SKM-1 (cell line): ENCODE data around the gene C10orf53.
"Not testable (repeated sequence)": the region's sequence is repeated elsewhere in the genome, so short reads cannot be mapped to it uniquely, and the experiment has no call there.

ENCODE experiments used
- DNase-seq: peaks from one replicate; lab custom pipeline; 2025; ENCODE audit not compliant: unreplicated experiment; lab: John Stamatoyannopoulos, UW

C10orf53 gene

DNA sequence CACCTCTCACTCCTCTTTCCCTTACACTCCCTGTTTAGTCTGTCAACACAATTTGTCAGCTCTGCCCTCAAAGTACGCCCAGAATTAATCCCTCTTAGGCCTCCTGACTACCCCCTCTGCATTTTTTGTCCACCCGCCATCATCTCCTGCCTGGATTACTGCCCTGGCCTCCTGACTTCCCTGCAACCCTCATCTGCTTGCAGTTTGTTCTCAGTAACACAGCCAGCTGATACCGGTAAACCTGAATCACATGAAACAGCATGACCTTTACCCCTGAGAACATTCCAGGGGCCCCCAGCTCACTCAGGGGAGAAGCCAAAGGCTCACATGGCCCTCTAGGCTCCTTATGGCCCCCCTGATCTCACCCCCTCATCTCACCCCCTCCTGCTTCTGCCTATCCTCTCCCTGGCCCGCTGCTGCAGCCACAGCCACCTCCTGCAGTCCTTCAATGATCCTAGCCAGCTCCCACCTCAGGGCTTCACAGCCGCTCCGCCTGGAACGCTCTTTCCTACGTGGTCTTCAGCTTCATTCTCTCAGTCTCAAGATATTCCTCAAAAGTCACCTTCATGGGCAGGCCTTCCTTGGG lies 8.9 kb downstream of the C10orf53 start:
- no peak for DNase-seq

DNA sequence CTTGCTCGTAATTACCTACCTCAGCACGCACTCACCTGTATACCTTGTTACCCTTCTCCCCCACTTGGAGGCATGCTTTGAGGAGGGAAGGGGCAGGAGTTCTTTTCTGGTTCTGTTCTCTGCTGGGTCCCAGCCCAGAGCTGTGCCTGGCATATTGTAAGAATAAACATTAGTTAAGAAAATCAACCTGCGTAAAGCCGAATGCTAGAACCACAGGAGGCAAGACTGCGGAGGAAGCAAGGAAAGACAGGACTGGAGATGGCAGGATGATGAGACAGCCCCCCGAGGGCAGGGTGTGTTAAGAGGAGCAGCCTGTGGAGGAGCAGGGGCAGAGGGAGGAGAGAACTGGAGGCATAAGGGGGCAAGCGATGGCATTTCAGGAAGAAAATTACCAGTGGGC lies 9.5 kb downstream of the C10orf53 start:
- DNase-seq, result no peak

DNA sequence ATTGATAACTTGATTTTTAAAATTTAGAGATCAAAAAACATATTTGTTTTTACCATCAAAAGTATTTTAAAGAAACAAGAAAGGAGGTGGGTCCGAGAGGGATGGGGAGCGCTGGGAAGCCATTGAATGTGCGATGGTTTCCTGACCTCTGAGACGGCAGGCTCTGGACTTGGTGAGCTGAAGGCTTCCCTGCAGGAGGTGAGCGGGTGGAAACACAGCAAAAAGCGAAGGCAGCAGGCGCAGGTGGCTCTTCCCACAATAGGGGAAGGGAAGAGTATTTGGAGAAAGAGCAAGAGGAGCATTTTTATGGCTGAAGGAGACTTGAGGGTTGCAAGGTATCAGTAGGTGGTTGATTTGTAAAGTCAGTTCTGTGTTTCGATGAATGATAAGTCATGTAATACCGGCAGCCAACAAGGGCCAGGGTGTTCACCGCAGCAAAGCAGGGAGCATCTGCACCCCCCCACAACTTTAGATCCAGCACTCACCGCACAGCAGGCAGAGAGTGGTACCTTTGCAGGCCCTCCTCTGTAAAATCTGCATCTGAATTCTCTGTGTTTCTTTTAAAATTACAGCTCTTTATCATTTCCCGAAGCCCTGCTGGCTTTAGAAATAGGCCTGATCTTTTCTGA lies 10.5 kb downstream of the C10orf53 start:
- DNase-seq, result no peak

DNA sequence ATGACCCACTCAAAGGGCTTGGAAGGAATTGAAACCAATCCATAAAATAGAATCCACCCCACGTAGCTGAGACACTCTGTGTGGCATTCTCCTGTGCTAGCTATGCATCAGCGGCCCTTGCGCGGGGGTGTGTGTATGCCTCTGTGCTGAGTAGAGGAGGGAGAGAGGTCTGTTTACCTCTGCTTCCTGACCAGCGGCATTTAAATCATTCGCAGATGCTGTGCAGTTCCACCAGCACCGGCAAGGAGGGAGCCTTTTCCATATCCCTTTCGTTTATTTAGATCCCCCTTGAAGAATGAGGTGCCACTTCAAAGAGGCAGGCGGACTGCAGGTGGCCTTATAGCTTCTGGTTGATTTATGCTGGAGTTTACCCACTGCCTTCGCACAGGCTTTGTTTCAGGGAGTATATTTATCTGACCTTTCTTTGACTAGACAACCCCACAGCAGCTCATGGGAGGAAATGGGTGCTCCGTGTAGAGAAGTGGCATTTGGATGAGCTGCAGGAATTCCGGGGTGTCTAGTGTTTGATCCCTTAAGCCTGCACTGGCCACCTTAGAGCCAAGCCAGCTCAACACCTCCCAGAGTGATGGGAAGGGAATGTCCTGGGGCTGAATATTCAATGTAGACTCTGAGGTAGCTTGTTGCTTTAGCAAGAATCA lies 11.4 kb downstream of the C10orf53 start:
- no peak for DNase-seq

DNA sequence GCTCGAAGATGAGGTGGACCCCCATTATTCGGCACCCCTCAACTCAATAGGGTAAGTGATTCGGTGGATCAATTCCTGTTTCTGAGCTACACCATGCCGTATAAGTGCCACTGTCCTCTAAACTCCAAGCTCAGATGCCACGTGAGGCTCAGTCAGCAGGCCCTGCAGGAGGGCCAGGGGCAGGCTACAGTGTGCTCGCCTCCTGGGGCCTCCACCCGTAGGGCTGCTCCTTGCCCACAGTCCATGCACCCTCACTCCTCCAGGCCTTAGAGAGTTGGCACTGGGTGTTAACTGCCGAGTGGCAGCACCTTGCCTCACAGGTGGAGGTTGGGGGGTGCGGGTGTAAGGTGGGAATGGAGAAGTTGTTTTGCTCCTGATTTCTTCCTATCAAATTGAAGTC lies 12.1 kb downstream of the C10orf53 start:
- no peak for DNase-seq

DNA sequence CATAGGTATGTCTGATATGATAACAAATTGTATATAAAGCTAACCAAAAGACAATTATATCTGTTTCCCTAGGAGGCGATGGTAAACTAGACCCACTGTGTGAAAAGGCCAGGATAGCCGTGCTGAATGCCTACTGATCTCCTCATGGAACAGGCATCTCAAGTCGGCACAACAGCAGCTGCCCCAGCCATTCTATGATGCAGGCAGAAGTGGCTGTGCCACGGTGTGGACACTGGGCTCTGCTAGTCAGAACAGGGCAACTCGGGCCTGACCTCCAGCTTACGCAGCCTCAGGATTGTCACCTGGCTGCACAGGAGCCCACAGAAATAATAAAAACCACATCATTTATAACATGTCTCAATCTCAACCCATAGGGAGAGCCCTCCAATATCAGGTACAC lies 15.0 kb downstream of the C10orf53 start:
- no peak for DNase-seq

DNA sequence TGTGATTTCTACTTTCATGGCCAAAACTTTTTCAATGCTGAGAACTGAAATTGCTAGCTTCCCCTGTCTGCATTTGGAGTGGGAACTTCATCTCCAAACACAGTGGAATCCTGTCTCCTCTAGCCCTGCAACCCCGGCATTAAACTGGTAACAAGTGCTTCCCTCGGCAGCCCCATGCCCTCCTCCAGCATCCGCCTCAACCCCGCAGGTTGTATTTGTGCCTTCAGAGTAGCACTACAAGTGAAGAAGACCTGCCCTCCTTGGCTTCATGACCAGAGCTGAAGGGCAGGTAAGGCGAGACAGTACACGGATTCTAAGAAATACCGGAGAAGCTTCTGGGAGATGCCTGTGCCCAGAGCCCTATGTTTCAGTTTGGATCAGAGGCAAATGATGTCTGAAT lies 16.9 kb downstream of the C10orf53 start:
- no peak for DNase-seq

DNA sequence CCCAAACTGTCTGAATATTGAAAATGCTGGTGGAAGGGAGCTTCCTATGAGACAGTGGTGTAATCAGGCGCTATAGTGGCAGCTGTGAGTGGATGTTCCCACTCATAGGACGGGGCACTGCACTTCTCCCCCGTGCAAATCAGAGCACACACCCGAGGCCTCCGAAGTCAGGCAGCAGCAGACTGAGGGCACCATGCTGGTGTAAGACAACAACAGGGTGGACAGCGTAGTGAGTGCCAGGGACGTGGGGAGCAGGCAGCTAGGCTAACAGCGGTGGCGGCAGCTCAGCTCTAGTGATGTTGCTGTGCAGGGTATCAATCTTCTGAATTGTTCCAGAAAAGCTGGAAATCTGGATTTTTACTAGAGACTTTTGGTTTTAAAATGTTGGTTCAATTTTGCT lies 19.2 kb downstream of the C10orf53 start:
- DNase-seq, result no peak

DNA sequence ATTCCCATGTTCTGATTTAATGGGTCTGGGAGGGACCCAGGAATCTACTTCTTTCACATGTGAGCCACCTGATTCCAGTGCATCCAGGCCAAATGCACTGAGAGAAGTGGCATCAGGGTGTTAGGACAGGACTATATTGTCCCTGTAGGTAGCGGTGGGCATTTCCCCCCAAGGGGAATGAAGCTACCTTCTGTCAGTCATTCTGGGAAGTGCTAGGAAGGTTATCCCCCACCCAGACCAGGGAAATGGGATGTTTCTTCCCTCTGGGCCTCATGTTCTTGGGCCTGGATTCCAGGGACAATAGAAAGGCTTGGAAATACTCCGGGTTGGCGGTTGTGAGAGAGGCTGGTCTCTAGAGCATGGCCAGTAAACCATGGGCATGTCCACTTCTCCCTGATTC lies 20.8 kb downstream of the C10orf53 start:
- no peak for DNase-seq

DNA sequence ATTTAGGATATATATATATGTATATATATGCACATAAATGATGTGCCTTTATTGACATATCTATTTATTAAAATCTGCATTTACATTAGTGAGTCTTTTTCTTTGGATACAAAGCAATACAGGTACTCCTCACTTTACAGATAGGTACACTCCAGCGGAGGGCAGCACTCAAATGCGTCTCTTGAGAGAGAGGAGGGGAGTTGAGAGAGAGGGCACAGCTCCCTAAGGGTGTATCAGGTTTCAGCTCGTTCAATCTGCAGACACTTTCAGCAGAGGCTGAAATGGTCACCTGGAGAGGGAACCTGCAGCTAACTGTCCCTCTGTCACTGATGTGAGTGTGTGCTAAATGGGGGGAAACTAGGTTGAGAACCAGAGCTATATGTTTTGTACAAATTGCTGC lies 21.5 kb downstream of the C10orf53 start:
- DNase-seq, result no peak

DNA sequence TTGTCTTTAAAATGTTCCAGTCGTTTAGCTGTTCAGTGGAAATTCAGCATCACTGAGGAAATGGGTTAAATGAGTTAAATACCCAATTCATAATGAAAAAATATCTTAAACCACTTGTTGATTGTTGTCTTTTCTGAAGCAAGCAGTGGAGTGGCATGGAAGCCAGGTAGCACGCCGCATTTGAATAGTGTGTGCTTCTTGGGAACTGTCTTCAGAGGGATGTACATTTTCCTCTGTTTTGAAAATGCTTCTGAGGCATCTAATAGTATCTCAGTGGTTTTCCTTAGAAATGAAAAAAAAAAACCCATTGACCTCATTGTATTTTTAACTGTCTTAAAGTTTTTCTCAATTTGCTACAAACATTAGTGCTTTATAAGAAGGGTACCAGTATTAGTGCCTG lies 28.1 kb downstream of the C10orf53 start:
- no peak for DNase-seq

DNA sequence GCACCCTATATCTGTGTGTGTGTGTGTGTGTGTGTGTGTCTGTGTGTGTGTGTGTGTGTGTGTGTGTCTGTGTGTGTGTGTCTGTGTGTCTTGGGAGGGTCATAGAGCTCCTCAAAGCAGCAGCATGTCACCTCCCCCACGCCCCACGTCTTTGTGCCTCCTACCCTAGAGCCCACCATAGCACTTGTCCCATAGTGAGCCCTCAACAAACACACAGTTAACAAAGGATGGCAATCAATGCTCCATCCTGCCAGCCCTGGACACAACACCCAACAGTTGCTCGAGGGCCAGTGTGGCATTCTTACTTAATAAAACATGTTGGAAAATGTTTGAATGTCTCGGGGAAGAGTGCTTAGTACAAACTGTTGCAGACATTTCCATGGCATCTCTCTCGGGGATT lies 30.5 kb downstream of the C10orf53 start:
- no peak for DNase-seq

DNA sequence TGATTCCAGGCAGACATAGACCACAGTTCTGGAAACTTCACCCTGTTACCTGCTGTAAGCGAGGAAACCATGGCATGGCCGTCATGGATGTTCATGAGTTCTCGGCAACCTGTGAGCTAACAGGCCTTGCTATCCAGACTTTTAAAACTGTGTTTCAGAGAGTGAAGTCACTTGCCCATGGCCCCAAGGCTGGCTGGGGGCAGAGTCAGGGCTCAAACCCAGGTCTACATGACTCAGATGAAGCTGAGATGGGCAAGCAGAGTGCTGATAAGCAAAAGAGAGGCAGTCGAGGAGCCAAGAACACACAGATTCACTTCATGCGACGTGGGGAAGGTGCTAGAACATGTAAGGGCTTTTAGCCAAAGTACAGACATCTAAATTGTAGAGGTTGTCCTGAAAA lies 31.5 kb downstream of the C10orf53 start:
- no peak for DNase-seq

DNA sequence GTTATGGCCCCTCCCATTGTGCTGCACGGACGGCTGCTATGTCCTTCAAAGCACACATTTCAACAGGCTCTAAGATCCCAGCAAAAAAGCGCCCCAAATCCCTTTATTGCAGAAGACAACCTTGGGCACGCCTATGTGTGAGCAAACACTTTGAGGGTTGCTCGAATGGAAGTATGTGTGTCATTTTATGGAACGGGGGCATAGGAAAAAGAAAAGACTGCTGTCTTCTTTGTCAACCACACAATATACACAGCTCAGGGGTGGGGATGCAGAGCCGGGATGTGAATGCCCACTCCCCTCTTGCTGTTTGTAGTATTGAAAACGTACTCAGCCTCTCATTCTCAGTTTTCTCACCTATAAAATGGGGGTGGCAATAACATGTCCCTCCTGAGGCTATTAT lies 32.0 kb downstream of the C10orf53 start:
- no peak for DNase-seq

DNA sequence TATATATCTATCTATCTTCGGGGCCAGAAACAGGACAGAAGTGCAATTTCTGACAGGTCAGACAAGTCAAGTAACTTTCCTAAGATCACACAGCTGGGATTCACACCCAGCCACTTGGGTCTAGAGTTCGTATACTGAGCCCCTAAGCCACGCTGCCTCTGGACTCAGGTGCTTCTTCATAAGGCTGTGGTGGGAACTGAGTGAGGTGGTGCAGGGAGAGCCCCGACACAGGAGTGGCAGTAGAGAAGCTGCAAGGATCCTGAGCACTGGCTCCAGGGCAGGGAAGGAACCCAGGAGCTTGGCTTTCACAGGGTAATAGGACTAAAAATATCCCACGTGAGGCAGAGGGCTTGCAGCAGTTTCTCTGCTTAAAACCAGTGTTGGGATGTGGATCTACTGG lies 33.8 kb downstream of the C10orf53 start:
- no peak for DNase-seq

DNA sequence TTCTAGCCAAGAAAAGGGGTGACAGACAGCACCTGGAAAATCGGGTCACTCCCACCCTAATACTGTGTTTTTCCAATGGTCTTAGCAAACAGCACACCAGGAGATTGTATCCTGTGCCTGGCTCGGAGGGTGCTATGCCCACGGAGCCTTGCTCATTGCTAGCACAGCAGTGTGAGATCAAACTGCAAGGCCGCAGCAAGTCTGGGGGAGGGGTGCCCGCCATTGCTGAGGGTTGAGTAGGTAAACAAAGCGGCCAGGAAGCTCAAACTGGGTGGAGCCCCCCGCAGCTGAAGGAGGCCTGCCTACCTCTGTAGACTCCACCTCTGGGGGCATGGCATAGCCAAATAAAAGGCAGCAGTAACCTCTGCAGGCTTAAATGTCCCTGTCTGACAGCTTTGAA lies 35.7 kb downstream of the C10orf53 start:
- DNase-seq, result not testable (repeated sequence)

DNA sequence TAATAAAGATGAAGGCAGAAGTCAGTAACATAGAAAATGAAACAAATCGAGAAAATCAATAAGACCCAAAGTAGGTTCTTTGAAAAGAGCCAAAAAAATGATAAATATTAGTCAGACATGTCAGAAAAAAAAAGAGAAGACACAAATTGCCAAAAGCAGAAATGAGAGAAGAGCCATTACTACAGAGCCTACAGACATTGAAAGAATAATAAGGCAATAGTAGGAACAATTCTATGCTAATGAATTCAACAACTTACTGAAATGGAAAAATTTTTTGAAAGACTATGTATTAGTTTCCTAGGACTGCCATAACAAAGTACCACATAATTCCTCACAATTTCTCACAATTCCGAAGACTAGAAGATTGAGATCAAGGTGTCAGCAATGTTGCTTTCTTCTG lies 47.1 kb downstream of the C10orf53 start:
- DNase-seq, result no peak

DNA sequence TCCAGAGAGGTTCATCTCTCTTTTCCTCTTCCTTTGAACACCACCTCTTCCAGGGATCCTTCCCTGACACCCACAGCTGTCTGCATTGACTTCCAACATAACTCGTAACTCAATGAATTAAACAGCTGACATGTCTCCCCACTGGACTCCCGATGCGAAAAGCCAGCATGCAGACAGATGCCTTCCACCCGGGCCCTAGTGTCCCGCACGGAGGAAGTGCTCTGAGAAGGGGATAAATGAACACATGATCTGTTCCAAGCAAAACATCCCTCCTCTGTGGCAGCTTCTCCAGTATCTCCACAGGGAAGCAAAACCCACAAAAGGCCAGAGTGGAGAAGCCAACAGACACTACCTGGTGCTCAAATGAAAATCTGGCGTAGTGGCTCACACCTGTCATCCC lies 54.4 kb downstream of the C10orf53 start:
- no peak for DNase-seq

DNA sequence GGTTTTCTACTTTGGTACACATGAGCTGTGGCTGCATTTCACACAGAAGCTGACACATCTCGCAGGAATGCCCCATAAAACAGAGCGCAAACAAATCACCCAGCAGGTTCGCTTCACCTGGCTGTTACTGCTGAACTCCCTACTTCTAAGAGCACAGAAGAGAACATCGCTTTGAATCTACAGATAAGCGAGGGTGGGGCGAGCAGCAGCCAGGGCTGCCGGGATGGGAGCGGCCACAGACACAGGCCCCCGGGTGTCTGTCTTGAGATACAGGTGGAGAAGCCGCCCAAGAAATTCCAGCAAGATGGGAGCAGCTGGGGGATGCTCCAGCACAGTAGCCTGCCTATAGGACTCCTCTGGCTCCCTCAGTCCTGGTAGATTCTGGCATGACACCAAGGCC lies 55.2 kb downstream of the C10orf53 start:
- DNase-seq, result no peak

DNA sequence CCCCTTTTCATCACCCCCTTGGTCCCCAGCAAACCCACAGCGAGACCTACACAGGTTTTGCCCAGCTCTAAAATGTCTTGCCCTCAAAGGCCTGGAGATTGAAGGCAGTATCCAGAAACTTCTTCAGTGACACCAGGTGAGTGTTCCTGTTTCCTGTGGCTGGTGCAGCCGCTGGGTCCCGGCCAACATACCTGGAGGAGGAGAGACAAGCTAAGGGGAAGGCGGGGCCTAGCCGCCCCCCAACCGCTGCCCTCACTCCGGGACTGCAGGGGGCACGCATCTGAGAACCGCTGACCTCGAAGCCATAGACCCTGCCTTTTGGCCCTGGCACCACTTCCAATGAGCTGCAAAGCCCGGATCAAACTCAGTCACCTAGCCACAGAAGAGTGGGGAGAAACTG lies 55.7 kb downstream of the C10orf53 start:
- no peak for DNase-seq

DNA sequence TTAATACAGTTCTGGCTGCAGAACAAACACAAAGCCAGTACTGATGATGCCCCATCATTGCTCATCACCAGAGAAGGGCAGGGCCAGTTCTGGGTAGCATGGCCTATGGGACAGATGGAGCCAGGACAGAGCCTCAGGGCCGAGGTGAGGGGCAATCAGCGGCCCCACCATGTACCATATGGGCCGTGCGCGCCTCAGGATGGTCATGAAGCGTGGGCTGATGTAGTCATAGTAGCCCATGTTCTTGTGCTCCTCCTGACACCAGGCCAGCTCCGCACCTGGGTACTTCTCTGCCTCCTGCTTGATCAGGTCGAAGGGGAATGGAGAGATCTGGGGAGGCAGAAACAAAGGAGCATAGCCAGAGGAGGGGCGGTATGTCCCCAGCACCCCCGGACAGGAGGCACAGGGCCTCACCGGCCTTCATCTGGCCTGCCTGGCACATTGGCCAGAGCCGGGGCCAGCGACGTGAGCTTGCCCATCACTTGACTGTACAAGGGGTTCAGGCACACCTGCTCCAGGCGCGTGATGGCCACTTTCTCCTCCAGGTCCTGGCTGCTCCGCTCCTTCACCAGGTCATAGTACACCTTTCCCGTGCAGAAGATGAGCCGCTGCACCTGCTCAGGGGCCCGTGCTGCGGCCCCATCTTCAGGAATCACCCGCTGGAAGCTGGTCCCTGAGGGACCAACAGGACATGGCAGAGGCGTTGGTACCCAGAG lies 56.6 kb downstream of the C10orf53 start:
- DNase-seq, result no peak

DNA sequence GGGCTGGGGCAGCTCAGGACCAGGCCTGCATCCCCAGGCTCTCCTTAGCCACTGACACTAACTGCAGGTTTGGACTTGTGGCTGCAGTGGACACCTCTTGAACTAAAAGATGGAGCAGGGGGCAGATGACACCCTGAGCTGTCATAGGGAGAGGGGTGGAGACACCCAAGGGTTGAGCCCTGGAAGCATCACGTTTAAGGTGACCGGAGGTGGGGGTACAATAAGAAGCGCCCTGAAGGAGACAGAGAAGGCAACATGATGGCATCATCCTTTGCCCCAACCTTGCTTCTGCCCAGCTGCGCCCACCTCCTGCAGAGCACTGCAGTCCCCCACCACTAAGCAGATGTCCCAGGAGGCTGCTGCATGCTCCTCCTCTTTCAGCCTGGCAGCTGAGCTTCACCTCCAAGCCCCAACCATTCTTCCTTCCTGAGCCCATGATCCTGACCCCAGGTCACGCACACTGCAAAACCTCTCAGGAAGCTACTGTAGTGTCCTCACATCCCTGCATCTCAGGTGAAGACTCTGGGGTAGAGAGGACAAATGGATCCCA lies 57.2 kb downstream of the C10orf53 start:
- no peak for DNase-seq
